ES-I3 (cell line): Measurements from ENCODE around the gene BNIP5.

Source experiments
- H3K36me3 ChIP-seq: 2 replicates; pipeline ENCODE4 v1.6.1; 2013; ENCODE audit warnings: mild to moderate bottlenecking, low read length, control low read depth, moderate library complexity; ENCODE audit not compliant: insufficient read depth
- H3K4me1 ChIP-seq: 2 replicates; pipeline ENCODE4 v1.6.1; 2013; ENCODE audit warnings: mild to moderate bottlenecking, control low read depth, low read length; ENCODE audit not compliant: insufficient read depth
- H3K9ac ChIP-seq: 2 replicates; pipeline ENCODE4 v1.6.1; 2013; ENCODE audit warnings: low read depth, mild to moderate bottlenecking, low read length, moderate library complexity
- H3K9me3 ChIP-seq: 2 replicates; pipeline ENCODE4 v1.6.1; 2013; ENCODE audit warnings: mild to moderate bottlenecking, low read length, moderate library complexity; ENCODE audit not compliant: control insufficient read depth, insufficient read depth

BNIP5 gene

GRCh38 chr6:36329798-36330291 is 6.8 kb downstream of the BNIP5 start:
- H3K9ac ChIP-seq: no peak overlapping the region
- H3K9me3 ChIP-seq: no peaks in the 10 kb centered on the region
- no peaks in the 10 kb centered on the region for H3K36me3 ChIP-seq
- H3K4me1 ChIP-seq: peaks cover 6% of the 10 kb centered on the region; the same call in 1 of the 2 replicates

GRCh38 chr6:36328600-36328999 is 8.1 kb downstream of the BNIP5 start:
- Histone ChIP-seq H3K9ac (no peak overlapping the region), H3K4me1 (peaks cover 6% of the 10 kb centered on the region; the same call in 1 of the 2 replicates), H3K36me3 (no peaks in the 10 kb centered on the region), H3K9me3 (no peaks in the 10 kb centered on the region)

- H3K9me3 ChIP-seq: no peaks in the 10 kb centered on the region
- H3K9ac ChIP-seq: no peak overlapping the region
- H3K36me3 ChIP-seq: no peaks in the 10 kb centered on the region
- H3K4me1 ChIP-seq: peaks cover 6% of the 10 kb centered on the region; the same call in 1 of the 2 replicates
These were observed 8.8 kb downstream of the BNIP5 start for GRCh38 chr6:36327919-36328236.

GRCh38 chr6:36327226-36327918 is 9.3 kb downstream of the BNIP5 start:
- Histone ChIP-seq H3K36me3 (no peaks in the 10 kb centered on the region), H3K9ac (no peak overlapping the region), H3K9me3 (no peaks in the 10 kb centered on the region), H3K4me1 (peaks cover 6% of the 10 kb centered on the region; the same call in 1 of the 2 replicates)

- no peak overlapping the region for H3K9ac ChIP-seq
- no peaks in the 10 kb centered on the region for H3K36me3 ChIP-seq
- H3K9me3 ChIP-seq: no peaks in the 10 kb centered on the region
- H3K4me1 ChIP-seq: peaks cover 6% of the 10 kb centered on the region; the same call in 1 of the 2 replicates
These were observed 10.2 kb downstream of the BNIP5 start for GRCh38 chr6:36326356-36326995.

- no peaks in the 10 kb centered on the region for H3K9me3 ChIP-seq
- H3K4me1 ChIP-seq: peaks cover 6% of the 10 kb centered on the region; the same call in 1 of the 2 replicates
- no peak overlapping the region for H3K9ac ChIP-seq
- H3K36me3 ChIP-seq: no peaks in the 10 kb centered on the region
These were observed 12.0 kb downstream of the BNIP5 start for GRCh38 chr6:36324715-36325114.

- no peak overlapping the region for H3K9ac ChIP-seq
- H3K36me3 ChIP-seq: no peaks in the 10 kb centered on the region
These were observed 12.5 kb downstream of the BNIP5 start for GRCh38 chr6:36324191-36324590.

GRCh38 chr6:36323062-36323461 is 13.6 kb downstream of the BNIP5 start:
- Histone ChIP-seq H3K36me3 (no peaks in the 10 kb centered on the region), H3K9ac (no peak overlapping the region), H3K9me3 (no peaks in the 10 kb centered on the region), H3K4me1 (peaks cover 6% of the 10 kb centered on the region; the same call in 1 of the 2 replicates)

More at GRCh38 chr6:36324191-36324590, 12.5 kb downstream of the BNIP5 start:
- Histone ChIP-seq H3K4me1 (peaks cover 6% of the 10 kb centered on the region; the same call in 1 of the 2 replicates), H3K9me3 (no peaks in the 10 kb centered on the region)

GRCh38 chr6:36322591-36322990 is 14.1 kb downstream of the BNIP5 start:
- no peaks in the 10 kb centered on the region for H3K36me3 ChIP-seq
- H3K4me1 ChIP-seq: peaks cover 4% of the 10 kb centered on the region; the same call in 1 of the 2 replicates
- no peaks in the 10 kb centered on the region for H3K9me3 ChIP-seq
- H3K9ac ChIP-seq: no peak overlapping the region

GRCh38 chr6:36320475-36320874 is 16.2 kb downstream of the BNIP5 start:
- Histone ChIP-seq H3K9me3 (no peaks in the 10 kb centered on the region), H3K4me1 (no peaks in the 10 kb centered on the region; the same call in 1 of the 2 replicates), H3K36me3 (no peaks in the 10 kb centered on the region), H3K9ac (no peak overlapping the region)

- Histone ChIP-seq H3K9me3 (no peaks in the 10 kb centered on the region), H3K4me1 (no peaks in the 10 kb centered on the region; the same call in 1 of the 2 replicates), H3K36me3 (no peaks in the 10 kb centered on the region), H3K9ac (no peak overlapping the region)
These were observed 16.9 kb downstream of the BNIP5 start for GRCh38 chr6:36319821-36320220.

GRCh38 chr6:36319436-36319762 is 17.3 kb downstream of the BNIP5 start:
- Histone ChIP-seq H3K4me1 (peaks cover 3% of the 10 kb centered on the region; the same call in 1 of the 2 replicates), H3K9ac (no peak overlapping the region), H3K36me3 (no peaks in the 10 kb centered on the region), H3K9me3 (no peaks in the 10 kb centered on the region)

GRCh38 chr6:36318690-36319435 is 17.8 kb downstream of the BNIP5 start:
- no peaks in the 10 kb centered on the region for H3K9me3 ChIP-seq
- no peak overlapping the region for H3K9ac ChIP-seq
- H3K4me1 ChIP-seq: peaks cover 7% of the 10 kb centered on the region; the same call in 1 of the 2 replicates
- H3K36me3 ChIP-seq: no peaks in the 10 kb centered on the region

GRCh38 chr6:36317623-36318022 is 19.1 kb downstream of the BNIP5 start:
- no peaks in the 10 kb centered on the region for H3K9me3 ChIP-seq
- no peaks in the 10 kb centered on the region for H3K36me3 ChIP-seq
- peaks cover 13% of the 10 kb centered on the region; the same call in 1 of the 2 replicates for H3K4me1 ChIP-seq
- H3K9ac ChIP-seq: no peak overlapping the region
